GM21619 (cell line): Measurements from ENCODE around the gene FEM1C.

ENCODE experiments used
- ATAC-seq: cut with Tn5 transposase; IDR thresholded peaks from one replicate; pipeline ENCODE4 v1.9.1; 2021; ENCODE audit not compliant: unreplicated experiment

The FEM1C gene

DNA sequence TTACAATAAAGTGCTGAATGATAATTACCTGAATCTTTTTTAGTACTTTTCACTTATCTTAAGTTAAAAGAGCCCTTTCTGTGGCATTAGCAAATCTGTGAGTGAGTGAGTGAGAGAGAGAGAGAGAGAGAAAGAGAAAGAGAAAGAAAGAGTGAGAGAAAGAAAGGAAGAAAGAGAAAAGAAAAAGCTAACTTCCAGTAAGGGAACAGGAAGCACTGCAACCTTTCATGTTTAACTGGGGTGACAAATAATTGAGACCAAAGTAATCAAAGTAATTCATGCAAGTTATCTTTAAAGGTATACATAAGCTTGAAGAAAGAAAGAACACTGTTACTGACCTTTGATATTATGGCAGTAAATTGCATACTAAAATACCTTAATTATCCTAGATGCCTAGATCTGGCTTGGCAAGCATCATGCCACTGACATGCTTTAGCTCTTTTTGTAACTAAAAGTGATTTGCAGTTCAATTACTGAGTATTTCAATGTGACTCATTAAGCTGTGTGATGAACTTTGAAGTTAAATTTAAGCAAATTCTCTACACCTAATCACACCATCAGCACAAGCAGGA is 21.7 kb downstream of the FEM1C start:
- ATAC-seq, result no peak

DNA sequence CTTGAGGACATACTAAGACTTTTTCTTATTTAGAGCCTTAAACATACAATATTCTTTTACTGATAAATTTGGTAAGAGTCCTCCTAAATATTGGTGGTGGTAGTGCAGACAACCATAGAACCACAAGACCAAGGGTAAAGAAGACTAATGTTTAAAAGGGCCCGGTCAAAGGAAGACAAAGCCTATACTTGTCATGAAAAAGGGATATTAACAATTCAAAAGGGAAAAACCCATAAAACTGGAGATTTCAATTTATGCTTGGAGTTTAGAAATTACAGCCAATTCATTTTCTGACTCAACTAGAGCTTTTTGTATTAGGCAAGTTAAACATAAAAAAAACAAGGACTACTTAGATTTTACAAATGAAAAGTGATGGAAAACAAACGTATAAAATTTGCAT is 24.4 kb downstream of the FEM1C start:
- no peak for ATAC-seq

DNA sequence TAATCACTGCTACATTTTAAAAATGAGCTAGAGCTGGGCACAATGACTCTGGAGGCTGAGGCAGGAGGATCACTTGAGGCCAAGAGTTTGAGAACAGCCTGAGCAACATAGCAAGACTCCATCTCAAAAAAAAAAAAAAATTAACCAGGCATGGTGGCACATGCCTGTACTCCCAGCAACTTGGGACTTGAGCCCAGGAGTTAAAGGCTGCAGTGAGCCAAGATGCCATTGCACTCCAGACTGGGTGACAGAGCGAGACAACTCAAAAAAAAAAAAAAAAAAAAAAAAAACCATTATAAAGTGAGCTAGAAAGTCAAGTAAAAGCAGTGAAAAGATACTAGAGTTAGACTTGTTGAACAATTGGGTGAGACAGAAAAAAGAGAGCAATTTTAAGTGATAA is 28.2 kb downstream of the FEM1C start:
- no peak for ATAC-seq

DNA sequence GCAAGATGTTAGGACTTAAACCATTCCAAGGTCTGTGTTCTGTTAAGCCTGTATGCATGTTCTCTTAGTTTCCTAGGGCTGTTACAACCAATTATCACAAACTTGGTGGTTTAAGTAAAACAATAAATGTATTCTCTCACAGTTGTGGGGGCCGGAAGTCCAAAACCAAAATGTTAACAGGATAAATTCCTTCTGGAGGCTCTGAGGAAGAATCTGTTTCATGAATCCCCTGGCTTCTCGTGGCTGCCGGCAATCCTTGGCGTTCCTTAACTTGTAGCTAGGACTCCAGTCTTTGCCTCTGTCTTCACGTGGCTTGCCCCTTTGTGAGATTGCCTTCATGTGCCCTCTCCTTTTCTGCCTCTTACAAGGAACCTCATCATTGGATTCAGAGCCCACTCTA is 30.4 kb downstream of the FEM1C start:
- ATAC-seq, result no peak

DNA sequence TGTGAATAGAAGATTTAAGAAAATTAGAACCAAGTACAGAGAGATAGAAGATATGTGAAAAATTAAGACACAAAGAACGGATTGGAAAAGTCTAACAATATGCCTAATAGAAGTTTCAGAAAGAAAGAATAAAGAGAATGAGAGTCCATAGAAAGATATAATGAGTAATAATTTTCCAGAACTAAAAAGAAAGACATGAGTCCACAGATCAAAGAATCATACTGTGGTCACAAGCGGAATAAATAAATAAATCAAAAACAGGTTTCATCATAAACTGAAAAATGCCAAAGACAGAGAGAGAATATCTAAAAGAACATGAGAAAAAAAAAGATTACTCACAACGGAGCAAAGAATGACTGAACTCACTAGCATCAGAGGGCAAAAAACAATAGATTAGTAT is 32.9 kb downstream of the FEM1C start:
- no peak for ATAC-seq

DNA sequence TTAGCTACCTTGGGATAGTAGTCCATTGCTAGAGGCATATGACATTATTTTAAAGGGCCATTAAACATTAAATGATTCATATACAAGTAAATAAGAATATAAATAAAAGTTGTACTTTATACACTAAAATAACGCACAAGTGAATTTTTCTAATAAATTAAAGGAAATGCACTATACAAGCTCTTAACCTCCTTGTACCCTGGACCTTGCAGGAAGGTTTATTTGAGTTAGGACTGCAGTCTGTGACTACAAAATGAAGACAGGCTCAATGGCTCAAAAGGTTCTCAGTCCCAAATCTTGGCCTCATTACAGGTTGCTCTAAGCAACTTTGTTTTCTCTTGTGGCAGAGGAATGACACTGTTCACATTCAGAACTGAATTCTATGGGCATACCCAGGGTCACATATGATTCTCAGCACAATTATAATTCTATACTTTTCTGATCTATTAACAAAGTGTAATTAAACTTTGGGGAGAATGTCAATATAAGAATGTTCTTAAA is 34.4 kb downstream of the FEM1C start:
- ATAC-seq, result no peak

DNA sequence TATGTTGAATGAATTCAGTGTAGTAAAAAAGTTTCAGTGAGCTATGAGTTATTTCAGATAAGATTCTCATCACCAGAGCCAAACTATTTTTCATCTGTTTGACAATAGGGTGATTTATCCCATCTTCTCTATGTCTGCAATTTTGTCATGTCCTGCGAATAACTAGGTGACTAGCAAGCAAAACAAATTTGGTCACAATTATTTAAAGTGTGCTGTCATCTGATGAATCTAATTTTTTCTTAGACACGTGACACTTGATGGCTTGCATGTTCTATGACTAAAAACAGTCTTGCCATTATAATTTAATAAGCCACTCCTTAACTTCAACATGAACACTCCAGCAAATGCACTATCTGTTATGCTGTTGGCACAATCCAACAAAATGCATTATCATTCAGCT is 35.0 kb downstream of the FEM1C start:
- no peak for ATAC-seq

DNA sequence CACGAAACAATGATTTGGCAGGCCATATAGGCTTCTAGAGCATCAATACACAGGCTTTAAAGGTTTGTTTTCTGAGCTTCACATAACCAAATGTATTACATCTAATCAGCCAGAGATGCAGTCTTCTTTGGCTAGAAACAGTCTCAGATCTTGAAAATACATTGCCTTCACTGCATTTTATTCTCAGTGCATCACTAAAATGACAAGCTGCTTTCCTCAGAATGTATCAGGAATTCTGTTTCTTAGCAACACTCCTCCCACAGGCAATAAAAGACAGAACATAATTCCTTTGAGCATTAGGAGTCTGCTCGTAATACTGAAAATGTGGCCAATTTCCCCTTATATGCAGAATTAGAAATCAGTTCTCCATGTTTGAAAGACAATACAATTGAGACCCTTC is 36.9 kb downstream of the FEM1C start:
- ATAC-seq, result no peak

DNA sequence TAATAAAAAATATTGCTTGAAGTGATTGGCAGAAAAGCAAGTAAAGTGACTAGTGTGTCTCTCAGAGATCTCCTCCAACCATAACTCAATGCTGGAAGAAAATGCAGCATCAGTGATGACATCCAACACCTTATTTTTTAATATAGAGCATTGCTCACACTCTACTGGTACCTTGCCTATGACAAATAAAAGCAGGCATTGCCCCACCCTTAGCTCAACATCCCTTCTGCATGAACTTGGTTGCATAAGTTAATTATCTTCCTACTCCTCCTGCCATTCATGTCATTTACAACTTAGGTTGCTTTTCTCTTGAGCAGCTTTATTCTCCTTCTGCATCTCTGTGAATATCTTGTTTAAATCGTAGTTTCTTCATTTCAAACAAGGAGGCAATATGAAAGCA is 41.2 kb downstream of the FEM1C start:
- ATAC-seq, result no peak

DNA sequence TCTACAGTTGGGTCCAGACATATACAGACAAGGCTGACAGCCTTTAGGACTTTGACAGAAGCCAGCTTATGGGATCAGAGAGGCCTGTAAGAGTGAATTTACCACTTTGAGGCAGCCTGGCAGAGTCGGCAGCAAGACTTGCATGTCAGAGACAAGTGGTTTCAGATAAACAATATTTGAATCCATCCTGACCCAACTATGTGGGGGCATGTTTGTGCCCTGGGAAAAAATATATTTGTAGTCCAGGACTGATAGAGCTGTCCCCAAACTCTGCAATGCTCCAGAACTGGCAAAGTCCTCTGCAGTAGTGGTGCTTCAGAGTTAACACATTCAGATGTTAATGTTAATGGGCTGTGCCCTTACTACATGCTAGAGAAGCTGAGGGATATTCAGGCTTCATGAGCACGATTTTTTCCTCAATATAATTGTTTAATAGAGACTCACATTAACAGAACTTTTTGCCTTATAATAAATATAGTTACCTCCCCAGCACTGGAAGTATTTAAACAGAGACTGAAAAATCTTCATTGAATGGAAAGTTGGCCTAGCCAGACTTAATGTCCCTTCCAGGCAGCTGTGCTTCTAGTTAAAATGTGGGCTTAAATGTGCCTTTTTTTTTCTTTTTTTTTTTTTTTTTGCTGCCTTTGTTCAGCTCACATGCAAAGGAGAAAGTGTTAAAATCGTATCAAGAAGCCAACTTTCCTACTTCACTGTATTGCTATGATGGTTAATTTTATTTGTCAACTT is 42.9 kb downstream of the FEM1C start:
- ATAC-seq, result no peak

DNA sequence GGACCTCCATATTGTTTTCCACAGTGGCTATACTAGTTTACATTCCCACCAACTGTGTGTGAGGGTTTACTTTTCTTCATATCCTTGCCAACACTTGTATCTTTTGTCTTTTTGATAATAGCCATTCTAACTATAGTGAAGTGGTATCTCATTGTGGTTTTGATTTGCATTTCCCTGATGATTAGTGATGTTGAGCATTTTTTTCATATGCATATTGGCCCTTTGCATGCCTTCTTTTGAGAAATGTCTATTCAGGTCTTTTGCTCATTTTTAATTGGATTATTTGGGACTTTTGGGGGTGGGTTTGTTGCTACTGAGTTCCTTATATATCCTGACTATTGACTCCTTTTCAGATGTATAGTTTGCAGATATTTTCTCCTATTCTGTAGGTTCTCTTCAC is 44.4 kb downstream of the FEM1C start:
- no peak for ATAC-seq

DNA sequence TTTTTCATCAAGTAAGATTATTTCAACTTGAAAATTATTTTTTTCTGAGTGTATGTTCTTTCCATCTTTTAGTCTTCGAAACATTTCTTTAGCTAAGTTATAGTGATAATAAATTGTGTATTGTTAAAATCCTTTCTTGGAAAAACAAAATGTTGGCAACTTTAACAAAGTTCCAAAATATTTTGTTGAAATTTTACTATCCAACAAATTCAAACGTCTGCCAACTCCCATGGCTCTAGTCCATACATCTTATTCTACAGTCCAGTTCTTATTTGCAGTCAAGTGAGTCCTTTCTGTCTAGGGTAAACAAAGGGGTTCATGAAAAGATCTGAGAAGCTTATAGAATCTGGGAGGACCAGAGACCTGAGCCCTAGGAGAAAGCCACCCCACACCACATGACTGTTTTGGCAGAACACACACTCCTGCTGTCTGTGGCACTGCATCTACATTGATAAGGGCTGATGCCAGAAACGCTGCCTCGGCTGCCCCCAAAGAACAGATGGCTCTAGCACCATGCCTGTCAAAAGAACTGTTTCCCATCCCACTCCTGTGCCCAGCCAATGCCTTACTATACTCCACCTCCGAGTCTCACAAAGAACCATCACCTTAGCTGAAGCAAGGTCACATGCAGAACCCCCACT is 47.5 kb downstream of the FEM1C start:
- ATAC-seq, result no peak

DNA sequence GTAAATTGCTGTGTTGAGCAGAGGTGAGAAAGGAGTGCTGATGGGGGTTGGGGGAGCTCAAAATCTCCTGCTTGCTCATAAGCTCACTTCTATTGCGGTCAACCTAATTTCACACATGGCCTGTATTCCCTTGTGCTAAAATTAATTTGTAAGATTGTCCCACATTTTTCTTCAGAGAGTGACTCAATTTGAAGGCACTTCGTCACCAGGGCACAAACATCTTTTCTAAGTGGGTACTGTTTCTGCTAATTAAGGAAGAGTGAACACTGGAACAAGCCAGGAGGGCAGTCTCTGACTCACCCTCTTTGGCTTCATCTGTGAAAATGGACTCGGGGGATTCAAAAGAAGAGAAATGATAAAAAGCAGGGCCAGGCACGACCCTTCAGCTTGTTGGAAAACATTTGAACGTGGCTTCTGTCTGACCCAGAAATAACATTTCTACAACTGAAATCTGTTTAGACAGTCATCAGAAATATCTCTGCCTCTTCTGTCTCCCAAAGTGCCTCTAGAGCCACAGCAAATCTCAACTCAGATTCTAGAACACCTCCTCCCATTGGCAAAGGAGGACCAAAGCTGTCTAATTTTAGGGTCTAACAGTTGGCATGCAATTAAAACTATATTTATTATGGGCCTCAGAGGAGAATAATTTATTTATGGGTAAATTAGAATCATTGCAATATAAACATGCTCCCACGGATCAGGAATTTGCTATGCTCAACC is 49.8 kb downstream of the FEM1C start:
- peak; percentile 64 for ATAC-seq

DNA sequence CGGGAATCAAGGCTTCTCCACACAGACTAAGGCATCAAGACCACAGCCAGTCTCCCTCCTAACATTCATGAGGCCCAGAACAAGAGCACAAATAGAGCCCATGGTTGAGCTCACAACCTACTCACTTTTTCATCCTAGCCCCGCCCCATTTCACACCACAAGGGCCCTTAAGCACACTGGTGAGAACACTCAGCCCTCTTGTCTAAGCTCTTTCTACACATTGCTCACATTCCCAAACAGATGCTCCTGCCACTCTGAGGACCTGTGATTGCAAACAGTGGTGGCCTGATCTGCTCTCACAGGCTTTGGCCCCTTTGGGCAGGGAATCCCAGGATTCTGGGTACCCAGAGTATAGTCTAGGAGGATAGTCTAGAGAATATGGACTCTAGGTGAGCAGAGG is 54.0 kb downstream of the FEM1C start:
- no peak for ATAC-seq

DNA sequence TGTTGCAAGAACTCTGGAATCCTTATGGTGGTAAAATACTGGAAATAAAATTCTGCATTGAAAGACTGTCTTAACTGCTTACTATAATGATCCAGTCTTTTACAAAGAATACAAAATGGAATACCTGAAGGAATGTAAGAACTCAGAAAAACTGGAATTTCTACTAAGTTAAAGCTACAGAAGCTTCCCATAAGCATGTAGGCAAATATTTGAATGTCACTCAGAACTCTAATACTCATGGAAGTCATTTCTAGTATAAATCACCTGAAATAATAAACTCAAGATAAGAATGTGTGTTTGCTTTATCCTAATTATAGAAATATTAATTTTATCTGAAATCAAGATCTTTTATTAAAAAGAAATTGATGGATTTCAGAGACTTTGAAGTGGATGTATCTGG is 54.8 kb downstream of the FEM1C start:
- no peak for ATAC-seq

DNA sequence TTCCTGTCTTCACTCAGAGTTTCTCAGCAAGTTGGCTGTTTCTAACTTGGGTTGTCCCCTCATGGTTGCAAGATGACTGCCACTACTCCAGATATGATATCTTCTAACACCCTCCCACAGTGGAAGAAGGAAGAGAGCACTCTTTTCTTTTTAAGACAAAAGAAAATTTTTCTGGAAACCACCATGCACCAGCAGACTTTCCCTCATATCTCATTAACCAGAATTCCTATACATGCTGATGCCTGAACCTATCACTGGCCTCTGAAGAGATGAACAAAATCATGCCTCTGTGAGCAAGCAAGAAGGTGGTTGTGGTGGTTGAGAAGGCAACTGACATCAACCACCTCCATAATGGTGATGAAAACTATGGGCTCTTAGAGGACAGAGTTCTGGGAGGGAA is 56.8 kb downstream of the FEM1C start:
- ATAC-seq, result peak; percentile 53

DNA sequence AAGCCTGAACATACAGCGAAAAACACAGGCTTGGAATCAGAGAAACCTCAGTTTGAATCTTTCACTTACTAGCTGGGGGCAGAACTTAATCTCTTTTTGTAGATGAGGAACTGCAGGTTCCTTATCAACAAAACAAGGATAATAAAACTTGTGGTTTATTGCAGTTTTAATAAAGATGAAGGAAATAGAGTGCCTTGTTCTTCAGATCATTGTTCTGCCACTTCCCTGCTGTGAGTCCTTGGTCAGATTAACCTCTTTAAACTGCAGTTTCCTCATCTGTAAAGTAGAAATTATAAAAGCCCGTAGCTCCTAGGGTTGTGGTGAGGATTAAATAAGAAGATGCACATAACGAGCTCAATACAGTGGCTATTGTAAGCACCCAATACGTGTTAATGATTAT is 57.4 kb downstream of the FEM1C start:
- no peak for ATAC-seq

DNA sequence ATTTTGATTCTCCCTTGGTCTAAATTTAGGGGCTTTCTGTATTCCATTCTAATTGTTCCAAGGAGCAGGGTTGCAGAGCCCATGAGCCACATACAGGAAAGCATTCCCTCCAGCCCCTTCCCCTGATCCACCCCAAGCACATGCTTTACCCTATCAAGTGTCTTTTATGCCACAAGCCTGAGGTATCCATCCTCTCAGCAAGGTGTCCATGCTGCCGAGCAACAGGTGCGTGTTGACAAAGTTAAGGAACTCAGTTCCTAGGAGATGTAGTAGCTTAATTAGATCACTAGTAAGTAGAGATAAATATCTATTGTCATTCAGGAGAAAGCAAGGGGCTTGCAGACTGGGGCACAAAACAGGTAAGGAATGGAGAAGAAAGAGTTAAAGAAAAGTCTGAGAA is 57.8 kb downstream of the FEM1C start:
- ATAC-seq, result no peak

DNA sequence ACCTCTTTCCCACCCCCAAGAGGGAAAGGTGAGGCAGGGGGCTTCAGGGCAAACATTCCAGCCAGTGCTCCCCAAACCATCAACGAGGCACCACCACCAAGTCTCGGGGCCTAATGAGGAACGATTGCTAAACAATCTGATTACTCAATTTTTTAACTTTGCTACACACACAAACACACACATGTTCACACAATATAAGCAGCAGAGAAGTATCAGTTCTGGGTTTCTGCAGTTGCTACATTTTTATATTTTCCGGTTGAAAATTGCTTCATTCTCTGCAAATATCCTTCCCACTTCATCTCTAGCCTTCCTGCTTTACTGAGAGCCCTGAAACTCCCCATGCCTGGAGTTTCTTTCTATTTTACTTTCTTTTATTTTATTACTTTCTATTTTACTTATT is 60.2 kb downstream of the FEM1C start:
- ATAC-seq, result no peak

DNA sequence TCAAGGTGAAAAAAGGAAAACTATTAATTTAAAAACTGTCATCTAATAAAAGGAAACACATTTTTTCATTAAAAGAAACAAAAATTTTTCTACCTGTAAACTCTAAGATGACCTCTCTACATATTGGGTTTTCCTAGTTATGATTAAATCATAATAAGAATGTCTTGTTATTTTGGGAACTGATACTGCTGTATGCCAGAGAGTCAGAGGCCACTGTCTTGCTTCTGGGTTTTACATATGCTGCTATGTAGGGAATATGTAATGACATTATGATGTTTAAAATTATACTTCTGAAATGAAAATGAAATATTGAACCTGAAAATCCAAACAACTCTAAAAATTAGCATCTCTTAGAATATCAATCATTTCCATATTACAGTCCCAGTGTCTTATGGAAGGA is 63.7 kb downstream of the FEM1C start:
- no peak for ATAC-seq

DNA sequence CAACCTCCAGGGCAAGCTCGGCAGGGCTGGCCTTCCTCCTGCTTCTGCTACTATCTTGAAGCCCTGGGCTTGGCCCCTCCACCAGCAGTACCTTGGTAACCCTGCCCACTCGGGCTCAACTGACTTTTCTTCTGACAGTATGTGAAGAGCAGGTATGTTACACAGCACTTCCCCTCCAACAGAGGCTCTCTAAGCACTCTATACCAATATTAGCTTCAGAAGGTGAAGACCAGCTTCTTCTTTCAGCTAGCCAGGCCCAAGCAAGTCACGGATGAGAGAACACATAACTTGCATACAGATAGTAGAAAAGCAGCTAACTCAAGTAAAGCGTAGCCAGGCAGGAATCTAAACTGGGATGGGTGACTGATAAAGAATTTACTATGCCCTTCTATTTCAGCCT is 64.3 kb downstream of the FEM1C start:
- peak; percentile 57 for ATAC-seq
